HepG2 (cell line): ENCODE data around the gene SERPINB10. TPM values are rescaled to one million over a fixed set of nuclear protein-coding genes. Genes with fewer than 3 reads are reported as not detected.

Experiments used
- ATAC-seq: fragments of 200-7000 bp; cut with Tn5 transposase; 3 replicates; pipeline ENCODE4 v1.9.1; 2020; ENCODE audit warnings: mild to moderate bottlenecking, moderate library complexity
- BruUV-seq: library from RNA; stranded (reverse); fragments of 400-500 nt; replicated peaks from 2 replicates; lab custom pipeline; 2021; lab: Mats Ljungman, UMichigan
- CTCF ChIA-PET: fragments of 300-600 bp; formaldehyde crosslinking; extraction: SDS; loops from one replicate; lab custom pipeline; 2021; ENCODE audit warnings: low total read pairs, inconsistent platforms, low intra/inter-chr PET ratio; lab: Yijun Ruan, JAX
- POLR2A ChIA-PET: fragments of 350-600 bp; sonication (Branson Sonifier 250); formaldehyde crosslinking; loops from one replicate; lab custom pipeline; 2020; ENCODE audit warnings: antibody characterized with exemption, inconsistent platforms; lab: Yijun Ruan, JAX
- DNase-seq: peaks from one replicate; pipeline ENCODE4 v3.0.0-alpha.2; 2015; ENCODE audit warnings: low spot score
- FAIRE-seq: peaks from 3 replicates; lab custom pipeline; 2011; peaks lifted over from hg19 to GRCh38; lab: Jason Lieb, UNC
- H2AFZ ChIP-seq: one replicate; pipeline ENCODE4 v1.6.1; 2011; ENCODE audit warnings: low read length, inconsistent platforms
- H3K27ac ChIP-seq: fragments of 300-600 bp; 3 replicates; pipeline ENCODE4 v1.8.0; 2011; ENCODE audit warnings: mixed run types, mild to moderate bottlenecking, mixed read lengths, low read length, inconsistent platforms; ENCODE audit not compliant: insufficient read depth; ENCODE audit errors: extremely low read length
- H3K27me3 ChIP-seq, 2 experiments: fragments of 200-600 bp in 1 of 2; 2 replicates in 1 of 2; 3 replicates in 1 of 2; pipeline versions ENCODE4 v1.6.0 to v1.8.0; 2011; ENCODE audit warnings: low read length in 2 of 2, mild to moderate bottlenecking in 2 of 2, moderate library complexity in 2 of 2, inconsistent platforms in 1 of 2; ENCODE audit not compliant: insufficient read depth in 2 of 2, control insufficient read depth in 1 of 2
- H3K36me3 ChIP-seq, 2 experiments: fragments of 200-600 bp in 1 of 2; replicated peaks in 1 of 2; 2 replicates in 1 of 2; 3 replicates in 1 of 2; pipeline versions ENCODE4 v1.5.1 to v1.8.0; 2011; ENCODE audit warnings: low read length in 2 of 2, inconsistent platforms in 1 of 2; ENCODE audit not compliant: insufficient read depth in 2 of 2, control insufficient read depth in 1 of 2
- H3K4me1 ChIP-seq: 2 replicates; pipeline ENCODE4 v1.5.1; 2012; ENCODE audit warnings: low read length, inconsistent platforms; ENCODE audit not compliant: insufficient read depth
- H3K4me2 ChIP-seq: 2 replicates; pipeline ENCODE4 v1.6.0; 2011; ENCODE audit warnings: low read depth, low read length, inconsistent platforms
- H3K4me3 ChIP-seq, 3 experiments: fragments of 200-600 bp in 1 of 3; sonication (generic), shearing (Covaris generic) in 1 of 3; replicated peaks in 1 of 3; 2 replicates each; pipeline ENCODE4 v1.5.1; 2011 to 2016; ENCODE audit warnings: low read length in 3 of 3, inconsistent platforms in 2 of 3, low read depth in 2 of 3, mild to moderate bottlenecking in 2 of 3, control low read depth in 1 of 3, mixed read lengths in 1 of 3; ENCODE audit not compliant: insufficient read depth in 1 of 3
- H3K79me2 ChIP-seq: one replicate; pipeline ENCODE4 v1.6.1; 2011; ENCODE audit warnings: low read length, inconsistent platforms; ENCODE audit not compliant: insufficient read depth
- H3K9ac ChIP-seq: 2 replicates; pipeline ENCODE4 v1.6.0; 2011; ENCODE audit warnings: mild to moderate bottlenecking, low read depth, low read length, inconsistent platforms; ENCODE audit not compliant: insufficient read depth
- H3K9me3 ChIP-seq: 2 replicates; pipeline ENCODE4 v1.5.1; 2012; ENCODE audit warnings: mild to moderate bottlenecking, low read length
- H4K20me1 ChIP-seq: 2 replicates; pipeline ENCODE4 v1.6.0; 2011; ENCODE audit warnings: inconsistent platforms, mild to moderate bottlenecking, low read length, moderate library complexity; ENCODE audit not compliant: insufficient read depth
- MTA1 ChIP-seq: sonication (generic); formaldehyde crosslinking; IDR thresholded peaks from 2 replicates; pipeline ENCODE4 v1.4.0; 2020; ENCODE audit warnings: missing genetic modification reagents, mild to moderate bottlenecking, borderline replicate concordance
- NR3C1 ChIP-seq: sonication (generic); formaldehyde crosslinking; IDR thresholded peaks from 2 replicates; pipeline ENCODE4 v1.4.0; 2020; ENCODE audit warnings: missing genetic modification reagents
- TSC22D2 ChIP-seq: sonication (generic); formaldehyde crosslinking; IDR thresholded peaks from 2 replicates; pipeline ENCODE4 v1.5.1; 2020; ENCODE audit warnings: missing genetic modification reagents, mild to moderate bottlenecking, borderline replicate concordance
- ZNF572 ChIP-seq: sonication (generic); formaldehyde crosslinking; IDR thresholded peaks from 2 replicates; pipeline ENCODE4 v1.5.1; 2020; ENCODE audit warnings: mild to moderate bottlenecking, missing genetic modification reagents
- ZNF619 ChIP-seq: sonication (generic); formaldehyde crosslinking; IDR thresholded peaks from 2 replicates; pipeline ENCODE4 v1.4.0; 2020; ENCODE audit warnings: mild to moderate bottlenecking, missing genetic modification reagents
- ZNF850 ChIP-seq: sonication (generic); formaldehyde crosslinking; conservative IDR thresholded peaks from 2 replicates; pipeline ENCODE4 v1.9.0; 2021; ENCODE audit warnings: mild to moderate bottlenecking, missing genetic modification reagents
- WGBS: methylation state at CpG from one replicate; pipeline ENCODE4 v1.1.6; 2017; ENCODE audit warnings: low lambda C conversion rate; 5-methylcytosine and 5-hydroxymethylcytosine counted together
- in situ Hi-C: cut with HindIII; loops from 2 replicates; pipeline ENCODE4 v1.10.0; 2017; ENCODE audit warnings: low pct_unique_long_range_greater_than_20kb; ENCODE audit not compliant: extremely low pct_ligation_motif_present
- intact Hi-C: fragments of 100-400 bp; cut with micrococcal nuclease; formaldehyde crosslinking; loops from one replicate; pipeline ENCODE4 v1.10.0; 2022; ENCODE audit not compliant: unreplicated experiment
- polyA plus RNA-seq, 8 experiments: library from polyadenylated mRNA; depleted of rRNA in 3 of 8; stranded (reverse) in 7 of 8; unstranded in 1 of 8; fragments of >200 nt; fragmentation: Illumina TruSeq in 4 of 8; extraction: Trizol in 4 of 8; gene quantifications; 2 replicates each; pipeline versions ENCODE4 v1.2.1 to v1.2.3, GENCODE V29; 2011 to 2016; ENCODE audit warnings: low read depth in 4 of 8, missing spikeins in 1 of 8, mixed read lengths in 1 of 8; ENCODE audit not compliant: insufficient read depth in 1 of 8
- total RNA-seq, 5 experiments: library from RNA; depleted of rRNA; stranded (reverse); fragments of >200 nt; fragmentation: Illumina TruSeq; extraction: Trizol; gene quantifications; 2 replicates each; pipeline ENCODE4 v1.2.3, GENCODE V29; 2016; ENCODE audit warnings: low read depth in 1 of 5
- TF ChIP-seq, protein P1 (sequence below): sonication (generic); formaldehyde crosslinking; IDR thresholded peaks from 2 replicates; pipeline ENCODE4 v1.4.0; 2020; ENCODE audit warnings: mild to moderate bottlenecking, missing genetic modification reagents
- TF ChIP-seq, protein P2 (sequence below): sonication (generic); formaldehyde crosslinking; IDR thresholded peaks from 2 replicates; pipeline ENCODE4 v1.8.0; 2022; ENCODE audit warnings: mild to moderate bottlenecking, missing genetic modification reagents, moderate library complexity
- TF ChIP-seq, protein P3 (sequence below): sonication (generic); formaldehyde crosslinking; IDR thresholded peaks from 2 replicates; pipeline ENCODE4 v1.4.0; 2020; ENCODE audit warnings: missing genetic modification reagents, low read depth, mild to moderate bottlenecking, borderline replicate concordance
- TF ChIP-seq, protein P4 (sequence below): IDR thresholded peaks from 2 replicates; pipeline ENCODE4 v1.6.1; 2016; ENCODE audit warnings: low read depth, control low read depth

SERPINB10 gene
- total and polyA plus RNA-seq, 2 of the 13 experiments (the other 11 are each of a cell fraction or from before 2014, with no cell fraction given): not detected

DNA sequence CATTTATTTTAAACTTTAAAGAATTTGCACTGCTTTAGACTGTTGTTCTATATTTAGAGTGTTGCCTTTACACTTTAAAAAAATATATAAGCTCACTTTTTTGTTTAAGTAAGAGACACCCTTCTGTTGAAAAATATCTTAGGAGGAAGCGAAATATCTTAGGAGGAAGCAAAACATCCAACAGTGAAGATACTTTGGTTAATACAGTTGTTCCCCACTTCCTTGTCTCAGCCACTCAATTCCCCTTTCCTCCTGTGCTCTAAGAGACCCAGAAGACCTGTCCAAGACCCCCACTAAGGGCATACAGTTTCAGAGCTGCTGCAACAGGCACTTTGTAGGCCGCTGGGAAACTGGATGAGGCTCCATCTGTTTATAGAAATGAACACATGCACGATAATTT, 67.9 kb downstream of the SERPINB10 start (continued):
- TF ChIP-seq, protein P1, sequence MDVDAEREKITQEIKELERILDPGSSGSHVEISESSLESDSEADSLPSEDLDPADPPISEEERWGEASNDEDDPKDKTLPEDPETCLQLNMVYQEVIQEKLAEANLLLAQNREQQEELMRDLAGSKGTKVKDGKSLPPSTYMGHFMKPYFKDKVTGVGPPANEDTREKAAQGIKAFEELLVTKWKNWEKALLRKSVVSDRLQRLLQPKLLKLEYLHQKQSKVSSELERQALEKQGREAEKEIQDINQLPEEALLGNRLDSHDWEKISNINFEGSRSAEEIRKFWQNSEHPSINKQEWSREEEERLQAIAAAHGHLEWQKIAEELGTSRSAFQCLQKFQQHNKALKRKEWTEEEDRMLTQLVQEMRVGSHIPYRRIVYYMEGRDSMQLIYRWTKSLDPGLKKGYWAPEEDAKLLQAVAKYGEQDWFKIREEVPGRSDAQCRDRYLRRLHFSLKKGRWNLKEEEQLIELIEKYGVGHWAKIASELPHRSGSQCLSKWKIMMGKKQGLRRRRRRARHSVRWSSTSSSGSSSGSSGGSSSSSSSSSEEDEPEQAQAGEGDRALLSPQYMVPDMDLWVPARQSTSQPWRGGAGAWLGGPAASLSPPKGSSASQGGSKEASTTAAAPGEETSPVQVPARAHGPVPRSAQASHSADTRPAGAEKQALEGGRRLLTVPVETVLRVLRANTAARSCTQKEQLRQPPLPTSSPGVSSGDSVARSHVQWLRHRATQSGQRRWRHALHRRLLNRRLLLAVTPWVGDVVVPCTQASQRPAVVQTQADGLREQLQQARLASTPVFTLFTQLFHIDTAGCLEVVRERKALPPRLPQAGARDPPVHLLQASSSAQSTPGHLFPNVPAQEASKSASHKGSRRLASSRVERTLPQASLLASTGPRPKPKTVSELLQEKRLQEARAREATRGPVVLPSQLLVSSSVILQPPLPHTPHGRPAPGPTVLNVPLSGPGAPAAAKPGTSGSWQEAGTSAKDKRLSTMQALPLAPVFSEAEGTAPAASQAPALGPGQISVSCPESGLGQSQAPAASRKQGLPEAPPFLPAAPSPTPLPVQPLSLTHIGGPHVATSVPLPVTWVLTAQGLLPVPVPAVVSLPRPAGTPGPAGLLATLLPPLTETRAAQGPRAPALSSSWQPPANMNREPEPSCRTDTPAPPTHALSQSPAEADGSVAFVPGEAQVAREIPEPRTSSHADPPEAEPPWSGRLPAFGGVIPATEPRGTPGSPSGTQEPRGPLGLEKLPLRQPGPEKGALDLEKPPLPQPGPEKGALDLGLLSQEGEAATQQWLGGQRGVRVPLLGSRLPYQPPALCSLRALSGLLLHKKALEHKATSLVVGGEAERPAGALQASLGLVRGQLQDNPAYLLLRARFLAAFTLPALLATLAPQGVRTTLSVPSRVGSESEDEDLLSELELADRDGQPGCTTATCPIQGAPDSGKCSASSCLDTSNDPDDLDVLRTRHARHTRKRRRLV: no peak
- TF ChIP-seq ZNF572 (CRISPR knock-in tag): no peak

DNA sequence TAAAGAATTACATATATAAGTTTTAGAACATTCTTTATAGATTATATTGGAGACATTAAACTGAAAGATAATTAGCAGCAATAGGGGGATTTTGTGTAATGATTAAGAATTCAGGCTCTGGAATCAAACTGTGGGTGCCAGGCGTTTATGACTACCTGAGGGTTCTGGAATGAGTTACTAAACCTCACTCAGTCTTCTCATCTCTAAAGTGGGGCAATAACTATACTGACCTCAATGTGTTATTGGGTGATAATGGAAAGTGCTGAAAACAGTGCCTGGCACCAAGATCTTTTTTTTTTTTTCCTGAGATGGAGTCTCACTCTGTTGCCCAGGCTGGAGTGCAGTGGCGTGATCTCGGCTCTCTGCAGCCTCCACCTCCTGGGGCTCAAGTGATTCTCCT, 69.3 kb downstream of the SERPINB10 start:
- CTCF ChIA-PET: no interaction called here

More for the DNA sequence above, 69.3 kb downstream of the SERPINB10 start:
- DNase-seq (no peak), FAIRE-seq (no peak), ATAC-seq (no peak)
- no peak overlapping the region for H3K4me2 ChIP-seq
- TF ChIP-seq ZNF619 (CRISPR knock-in tag) (no peak), NR3C1 (no peak), ZNF850 (CRISPR knock-in tag) (no peak), TSC22D2 (CRISPR knock-in tag) (no peak), MTA1 (CRISPR knock-in tag) (no peak)
- TF ChIP-seq, protein P2, sequence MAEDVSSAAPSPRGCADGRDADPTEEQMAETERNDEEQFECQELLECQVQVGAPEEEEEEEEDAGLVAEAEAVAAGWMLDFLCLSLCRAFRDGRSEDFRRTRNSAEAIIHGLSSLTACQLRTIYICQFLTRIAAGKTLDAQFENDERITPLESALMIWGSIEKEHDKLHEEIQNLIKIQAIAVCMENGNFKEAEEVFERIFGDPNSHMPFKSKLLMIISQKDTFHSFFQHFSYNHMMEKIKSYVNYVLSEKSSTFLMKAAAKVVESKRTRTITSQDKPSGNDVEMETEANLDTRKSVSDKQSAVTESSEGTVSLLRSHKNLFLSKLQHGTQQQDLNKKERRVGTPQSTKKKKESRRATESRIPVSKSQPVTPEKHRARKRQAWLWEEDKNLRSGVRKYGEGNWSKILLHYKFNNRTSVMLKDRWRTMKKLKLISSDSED (CRISPR knock-in tag): no peak
- TF ChIP-seq, protein P3, sequence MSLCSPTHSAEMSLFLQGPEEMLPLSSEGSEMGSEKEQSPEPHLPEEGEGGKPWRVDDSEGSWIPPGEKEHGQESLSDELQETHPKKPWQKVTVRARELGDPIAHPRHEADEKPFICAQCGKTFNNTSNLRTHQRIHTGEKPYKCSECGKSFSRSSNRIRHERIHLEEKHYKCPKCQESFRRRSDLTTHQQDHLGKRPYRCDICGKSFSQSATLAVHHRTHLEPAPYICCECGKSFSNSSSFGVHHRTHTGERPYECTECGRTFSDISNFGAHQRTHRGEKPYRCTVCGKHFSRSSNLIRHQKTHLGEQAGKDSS: no peak
- TF ChIP-seq, protein P4, sequence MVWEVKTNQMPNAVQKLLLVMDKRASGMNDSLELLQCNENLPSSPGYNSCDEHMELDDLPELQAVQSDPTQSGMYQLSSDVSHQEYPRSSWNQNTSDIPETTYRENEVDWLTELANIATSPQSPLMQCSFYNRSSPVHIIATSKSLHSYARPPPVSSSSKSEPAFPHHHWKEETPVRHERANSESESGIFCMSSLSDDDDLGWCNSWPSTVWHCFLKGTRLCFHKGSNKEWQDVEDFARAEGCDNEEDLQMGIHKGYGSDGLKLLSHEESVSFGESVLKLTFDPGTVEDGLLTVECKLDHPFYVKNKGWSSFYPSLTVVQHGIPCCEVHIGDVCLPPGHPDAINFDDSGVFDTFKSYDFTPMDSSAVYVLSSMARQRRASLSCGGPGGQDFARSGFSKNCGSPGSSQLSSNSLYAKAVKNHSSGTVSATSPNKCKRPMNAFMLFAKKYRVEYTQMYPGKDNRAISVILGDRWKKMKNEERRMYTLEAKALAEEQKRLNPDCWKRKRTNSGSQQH (CRISPR knock-in tag): no peak
- no peaks in the 10 kb centered on the region for H3K4me1 ChIP-seq
- intact Hi-C loops: no loop called here
- H3K27ac ChIP-seq: no peak overlapping the region
- no peaks in the 10 kb centered on the region for H3K79me2 ChIP-seq
- no peaks in the 10 kb centered on the region for H3K27me3 ChIP-seq
- no peak overlapping the region for H3K4me3 ChIP-seq
- WGBS: 65% methylated on average over 3 of the region's 3 CpGs
- no peaks in the 10 kb centered on the region for H3K9me3 ChIP-seq
- H3K36me3 ChIP-seq: no peaks in the 10 kb centered on the region
- no peak overlapping the region for H2AFZ ChIP-seq
- H3K9ac ChIP-seq: no peak overlapping the region
- POLR2A ChIA-PET: no interaction called here
- no TSS peak for BruUV-seq
- H4K20me1 ChIP-seq: no peaks in the 10 kb centered on the region
- in situ Hi-C loops: loop anchor here (10.0 kb wide), 1 partner anchor 82 kb away; no protein-coding TSS in a partner anchor
